Neural cell (in vitro differentiated cells): Measurements from ENCODE around the gene PNLIPRP2. TPM values are rescaled to one million over a fixed set of nuclear protein-coding genes. Genes with fewer than 3 reads are reported as not detected.

Source experiments
- H2AFZ ChIP-seq: fragments of 200-600, 300-800 bp; sonication (generic), shearing (Covaris generic); 2 replicates; pipeline ENCODE4 v1.6.0; 2014; ENCODE audit warnings: low read depth, mild to moderate bottlenecking, antibody characterized with exemption, low read length, moderate library complexity
- H3F3A ChIP-seq: fragments of 200-600 bp; shearing (Covaris generic); 2 replicates; pipeline ENCODE4 v1.6.1; 2016; ENCODE audit warnings: mild to moderate bottlenecking, moderate library complexity, mixed read lengths, antibody characterized with exemption, low read length; ENCODE audit not compliant: insufficient read depth, poor library complexity, severe bottlenecking
- H3K27ac ChIP-seq: fragments of 200-600, 300-800 bp; sonication (generic), shearing (Covaris generic); 2 replicates; pipeline ENCODE4 v1.5.1; 2014; ENCODE audit warnings: mild to moderate bottlenecking, low read length, moderate library complexity
- H3K27me3 ChIP-seq: fragments of 300-800, 200-600 bp; sonication (generic), shearing (Covaris generic); 2 replicates; pipeline ENCODE4 v1.6.0; 2014; ENCODE audit warnings: mild to moderate bottlenecking, low read depth, low read length, moderate library complexity; ENCODE audit not compliant: insufficient read depth
- H3K36me3 ChIP-seq: fragments of 300-800, 200-600 bp; sonication (generic), shearing (Covaris generic); 2 replicates; pipeline ENCODE4 v1.5.1; 2014; ENCODE audit warnings: mild to moderate bottlenecking, antibody characterized with exemption, low read length, moderate library complexity; ENCODE audit not compliant: insufficient read depth
- H3K4me2 ChIP-seq: fragments of 300-800, 200-600 bp; sonication (generic), shearing (Covaris generic); 2 replicates; pipeline ENCODE4 v1.6.0; 2014; ENCODE audit warnings: mild to moderate bottlenecking, low read length
- H3K4me3 ChIP-seq: fragments of 300-800, 200-600 bp; sonication (generic), shearing (Covaris generic); 2 replicates; pipeline ENCODE4 v1.5.1; 2014; ENCODE audit warnings: mild to moderate bottlenecking, low read length, moderate library complexity
- H3K79me2 ChIP-seq: fragments of 200-600 bp; shearing (Covaris generic); replicated peaks from 2 replicates; pipeline ENCODE4 v1.6.0; 2014; ENCODE audit warnings: mild to moderate bottlenecking, low read length, moderate library complexity; ENCODE audit not compliant: insufficient read depth
- H3K9ac ChIP-seq: fragments of 300-800, 200-600 bp; sonication (generic), shearing (Covaris generic); 2 replicates; pipeline ENCODE4 v1.6.1; 2016; ENCODE audit warnings: mild to moderate bottlenecking, low read length, mixed read lengths
- H3K9me2 ChIP-seq: fragments of 200-600 bp; shearing (Covaris generic); 2 replicates; pipeline ENCODE4 v1.6.1; 2016; ENCODE audit warnings: mild to moderate bottlenecking, low read length, mixed read lengths; ENCODE audit not compliant: insufficient read depth
- H3K9me3 ChIP-seq: fragments of 200-600, 300-800 bp; sonication (generic), shearing (Covaris generic); 2 replicates; pipeline ENCODE4 v1.6.1; 2016; ENCODE audit warnings: mild to moderate bottlenecking, mixed run types, low read length, moderate library complexity, mixed read lengths
- H4K20me1 ChIP-seq: fragments of 200-600 bp; shearing (Covaris generic); 2 replicates; pipeline ENCODE4 v1.6.1; 2016; ENCODE audit warnings: mild to moderate bottlenecking, mixed run types; ENCODE audit not compliant: insufficient read depth
- EP300 ChIP-seq: fragments of 450-650 bp; conservative IDR thresholded peaks from 2 replicates; pipeline ENCODE4 v1.6.1; 2014; ENCODE audit warnings: antibody characterized with exemption, mild to moderate bottlenecking, moderate library complexity; ENCODE audit not compliant: poor library complexity, severe bottlenecking
- EZH2 ChIP-seq: fragments of 200-600, 300-800 bp; shearing (Covaris generic), sonication (generic); IDR thresholded peaks from 2 replicates; pipeline ENCODE4 v1.6.1; 2014; ENCODE audit warnings: antibody characterized with exemption, low read length, borderline replicate concordance, mild to moderate bottlenecking; ENCODE audit not compliant: insufficient read depth, poor library complexity, severe bottlenecking
- MXI1 ChIP-seq: fragments of 450-650 bp; conservative IDR thresholded peaks from 2 replicates; pipeline ENCODE4 v1.6.1; 2014; ENCODE audit warnings: antibody characterized with exemption, mild to moderate bottlenecking; ENCODE audit not compliant: poor library complexity, severe bottlenecking
- POLR2AphosphoS5 ChIP-seq: IDR thresholded peaks from 2 replicates; pipeline ENCODE4 v1.6.1; 2012
- RAD21 ChIP-seq: fragments of 450-650 bp; conservative IDR thresholded peaks from 2 replicates; pipeline ENCODE4 v1.6.1; 2014; ENCODE audit warnings: antibody characterized with exemption, mild to moderate bottlenecking, moderate library complexity
- REST ChIP-seq: IDR thresholded peaks from 2 replicates; pipeline ENCODE4 v1.6.1; 2012; ENCODE audit warnings: borderline replicate concordance
- SMC3 ChIP-seq: fragments of 450-650 bp; conservative IDR thresholded peaks from 2 replicates; pipeline ENCODE4 v1.6.1; 2014; ENCODE audit warnings: antibody characterized with exemption, mild to moderate bottlenecking, moderate library complexity; ENCODE audit not compliant: poor library complexity
- TAF1 ChIP-seq: IDR thresholded peaks from 2 replicates; pipeline ENCODE4 v1.6.1; 2012; ENCODE audit warnings: low read depth
- polyA plus RNA-seq: library from polyadenylated mRNA; depleted of rRNA; stranded (reverse); fragments of >200 nt; gene quantifications from 2 replicates; pipeline ENCODE4 v1.2.3, GENCODE V29; 2014
- TF ChIP-seq, protein P1 (sequence below): fragments of 450-650 bp; IDR thresholded peaks from 2 replicates; pipeline ENCODE4 v1.5.1; 2014; ENCODE audit warnings: antibody characterized with exemption, mild to moderate bottlenecking, moderate library complexity; ENCODE audit not compliant: poor library complexity, severe bottlenecking

The PNLIPRP2 gene
- polyA plus RNA-seq, 1 donor from 2014 or later: not detected

DNA sequence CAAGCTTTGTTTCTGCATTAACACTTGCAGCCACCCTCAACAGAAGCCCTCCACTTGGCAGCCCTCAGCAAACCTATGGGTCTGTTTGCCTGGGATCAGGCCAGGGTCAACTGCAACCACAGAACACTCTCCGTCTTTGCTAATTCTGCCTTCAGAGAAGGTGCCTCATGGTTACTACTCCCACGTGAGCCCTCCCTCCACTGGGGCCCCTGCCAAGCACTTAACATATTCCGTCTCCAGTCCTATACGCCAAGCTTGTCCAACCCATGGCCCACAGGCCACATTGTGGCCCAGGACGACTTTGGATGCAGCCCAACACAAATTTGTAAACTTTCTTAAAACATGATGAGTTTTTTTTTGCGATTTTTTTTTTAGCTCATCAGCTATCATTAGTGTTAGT is 66.9 kb downstream of the PNLIPRP2 start:
- Histone ChIP-seq H3K9ac (no peak overlapping the region), H2AFZ (no peak overlapping the region), H3F3A (no peaks in the 10 kb centered on the region), H3K9me2 (no peaks in the 10 kb centered on the region), H3K27ac (no peak overlapping the region), H4K20me1 (no peaks in the 10 kb centered on the region), H3K79me2 (no peaks in the 10 kb centered on the region), H3K4me3 (no peak overlapping the region), H3K36me3 (no peaks in the 10 kb centered on the region), H3K9me3 (no peaks in the 10 kb centered on the region), H3K27me3 (no peaks in the 10 kb centered on the region), H3K4me2 (no peak overlapping the region)
- TF ChIP-seq EZH2 (no peak), RAD21 (no peak), MXI1 (no peak), TAF1 (no peak), SMC3 (no peak), REST (no peak), POLR2AphosphoS5 (no peak), EP300 (no peak)
- TF ChIP-seq, protein P1, sequence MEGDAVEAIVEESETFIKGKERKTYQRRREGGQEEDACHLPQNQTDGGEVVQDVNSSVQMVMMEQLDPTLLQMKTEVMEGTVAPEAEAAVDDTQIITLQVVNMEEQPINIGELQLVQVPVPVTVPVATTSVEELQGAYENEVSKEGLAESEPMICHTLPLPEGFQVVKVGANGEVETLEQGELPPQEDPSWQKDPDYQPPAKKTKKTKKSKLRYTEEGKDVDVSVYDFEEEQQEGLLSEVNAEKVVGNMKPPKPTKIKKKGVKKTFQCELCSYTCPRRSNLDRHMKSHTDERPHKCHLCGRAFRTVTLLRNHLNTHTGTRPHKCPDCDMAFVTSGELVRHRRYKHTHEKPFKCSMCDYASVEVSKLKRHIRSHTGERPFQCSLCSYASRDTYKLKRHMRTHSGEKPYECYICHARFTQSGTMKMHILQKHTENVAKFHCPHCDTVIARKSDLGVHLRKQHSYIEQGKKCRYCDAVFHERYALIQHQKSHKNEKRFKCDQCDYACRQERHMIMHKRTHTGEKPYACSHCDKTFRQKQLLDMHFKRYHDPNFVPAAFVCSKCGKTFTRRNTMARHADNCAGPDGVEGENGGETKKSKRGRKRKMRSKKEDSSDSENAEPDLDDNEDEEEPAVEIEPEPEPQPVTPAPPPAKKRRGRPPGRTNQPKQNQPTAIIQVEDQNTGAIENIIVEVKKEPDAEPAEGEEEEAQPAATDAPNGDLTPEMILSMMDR: no peak

DNA sequence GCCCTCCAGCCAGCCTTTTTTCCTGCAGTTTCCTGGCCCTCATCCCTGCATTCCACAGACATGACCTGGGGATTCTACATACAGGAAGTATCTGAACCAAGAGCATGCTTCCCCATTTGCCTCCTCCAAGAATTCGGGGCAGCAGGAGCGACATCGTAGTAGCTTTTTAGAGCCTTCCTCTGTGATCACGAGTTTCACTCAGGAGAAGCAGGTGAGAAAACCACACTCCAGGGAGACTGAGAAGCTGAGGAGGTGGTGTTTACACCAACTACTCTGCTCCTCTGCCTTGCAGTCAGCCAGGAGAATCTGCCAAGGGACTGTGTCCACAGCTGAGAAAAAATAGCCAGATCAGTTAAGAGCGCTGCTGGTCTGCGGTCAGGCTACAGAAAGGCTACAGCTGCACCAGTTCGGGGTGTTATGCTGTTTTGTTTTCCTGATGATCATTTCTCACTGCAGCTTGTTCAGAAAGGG is 67.5 kb downstream of the PNLIPRP2 start:
- TF ChIP-seq SMC3 (no peak), RAD21 (no peak), POLR2AphosphoS5 (no peak), EZH2 (no peak), MXI1 (no peak), EP300 (no peak), TAF1 (no peak), REST (no peak)
- TF ChIP-seq, protein P1: no peak
- Histone ChIP-seq H4K20me1 (no peaks in the 10 kb centered on the region), H3K9me3 (no peaks in the 10 kb centered on the region), H3K27ac (no peak overlapping the region), H3K9ac (no peak overlapping the region), H3K36me3 (no peaks in the 10 kb centered on the region), H2AFZ (no peak overlapping the region), H3K27me3 (no peaks in the 10 kb centered on the region), H3K4me2 (no peak overlapping the region), H3K4me3 (no peak overlapping the region), H3K79me2 (no peaks in the 10 kb centered on the region), H3K9me2 (no peaks in the 10 kb centered on the region), H3F3A (no peaks in the 10 kb centered on the region)
